Pancreas (tissue), 10 donors: ENCODE measurements around the gene ASB3. TPM values are rescaled to one million over a fixed set of nuclear protein-coding genes. Genes with fewer than 3 reads are reported as not detected.

Source experiments
- ATAC-seq, 4 donors: fragments of 200-7000 bp; cut with Tn5 transposase; one replicate each; pipeline versions ENCODE4 v1.8.0 to v1.9.1; 2020; ENCODE audit warnings: mild to moderate bottlenecking in 4 of 4, moderate library complexity in 4 of 4
- DNase-seq, 6 donors: peaks; one replicate each; pipeline ENCODE4 v3.0.0-alpha.2; 2020
- FAIRE-seq: peaks from 2 replicates; lab custom pipeline; 2012; peaks lifted over from hg19 to GRCh38; lab: Jason Lieb, UNC
- H3K27ac ChIP-seq, 4 donors: fragments of 200-600 bp; sonication (generic); 1 replicate in 3 of 4; 2 replicates in 1 of 4; pipeline versions ENCODE4 v1.5.0 to v1.8.0; 2020
- H3K27me3 ChIP-seq, 4 donors: fragments of 200-600 bp; one replicate each; pipeline ENCODE4 v1.8.0; 2021
- H3K36me3 ChIP-seq, 3 donors: fragments of 200-600 bp; sonication (generic) in 1 of 3; one replicate each; pipeline versions ENCODE4 v1.5.0 to v1.8.0; 2020 to 2021
- H3K4me1 ChIP-seq, 3 donors: fragments of 200-600 bp; one replicate each; pipeline ENCODE4 v1.8.0; 2021
- H3K4me3 ChIP-seq, 4 donors: fragments of 200-600 bp; sonication (generic) in 2 of 4; one replicate each; pipeline versions ENCODE4 v1.5.0 to v1.8.0; 2020 to 2021
- H3K9me3 ChIP-seq, 4 donors: fragments of 200-600 bp; one replicate each; pipeline ENCODE4 v1.8.0; 2021
- WGBS, 2 donors: extraction: QIAGEN DNeasy Blood & Tissue Kit; methylation state at CpG; one replicate each; pipeline ENCODE4 v1.1.7; 2013; 5-methylcytosine and 5-hydroxymethylcytosine counted together
- intact Hi-C, 3 donors: fragments of 100-400 bp; cut with DNase I; formaldehyde crosslinking; loops; one replicate each; pipeline versions ENCODE4 v1.11.1 to v1.14.2; 2022
- polyA plus RNA-seq, 2 donors: library from polyadenylated mRNA; stranded (reverse); fragments of 200-250 nt; gene quantifications; one replicate each; pipeline ENCODE4 v1.2.3, GENCODE V29; 2013
- total RNA-seq, 6 donors: library from RNA; stranded (reverse); fragmentation: NEBNext Ultra II Directional in 4 of 6; extraction: Animal tissue kit (Norgen Biotek cat#: 25700) in 4 of 6; gene quantifications; one replicate each; pipeline versions ENCODE4 v1.2.1 to v1.2.4, GENCODE V29; 2021 to 2023
- TF ChIP-seq, protein P1 (sequence below), 4 donors: fragments of 200-600 bp; sonication (generic) in 3 of 4; IDR thresholded peaks; one replicate each; pipeline versions ENCODE4 v1.5.0 to v1.8.0; 2021; ENCODE audit warnings: antibody characterized with exemption in 4 of 4
- donor health status: healthy with polysubstance abuse.
- donor health status: DM: no; HTN: no; CAD: no; lungs with moderate emphysema.
- donor health status: DM: no; HTN: no; CAD: no.
- donor health status: control.
- donor health status: control.
- donor health status: Bipolar disorder and iron deficiency.
- donor health status: DM: yes; HTN: yes; CAD: no.
- donor health status: DM: no; HTN: no; CAD: no.
- donor health status: DM: no; HTN: no; CAD: no.
- donor health status: DM: yes; HTN: yes; CAD: no.

Gene ASB3
- total and polyA plus RNA-seq, 8 donors, result 4.3 to 10.1 (median 7.2) TPM

DNA sequence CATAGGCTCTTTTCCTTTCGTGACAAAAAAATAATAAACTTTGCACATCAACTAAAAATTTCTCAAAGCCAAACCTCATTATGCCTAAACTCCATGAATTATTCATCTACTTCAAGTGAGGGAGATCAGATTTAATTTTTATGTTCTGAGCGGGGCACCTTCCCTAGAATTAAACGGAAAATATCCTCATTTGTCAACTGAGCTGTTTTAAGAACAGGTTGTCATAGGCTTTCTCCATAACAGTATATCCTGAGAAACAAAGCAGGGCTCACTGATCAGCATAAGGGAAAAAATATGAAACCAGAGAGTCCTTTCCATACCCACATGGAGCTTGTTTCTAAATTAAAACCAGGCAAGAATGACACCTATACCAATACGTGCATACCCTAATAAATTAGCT is 150.6 kb downstream of the ASB3 start:
- no peak for ATAC-seq
- intact Hi-C loops, result no loop called here

GRCh38 chr2:53635694-53636093 is 151.1 kb downstream of the ASB3 start:
- Histone ChIP-seq H3K9me3 (no peaks in the 10 kb centered on the region), H3K27me3 (no peaks in the 10 kb centered on the region), H3K27ac (no peak overlapping the region), H3K4me3 (no peak overlapping the region), H3K36me3 (no peaks in the 10 kb centered on the region), H3K4me1 (no peaks in the 10 kb centered on the region)
- TF ChIP-seq, protein P1, sequence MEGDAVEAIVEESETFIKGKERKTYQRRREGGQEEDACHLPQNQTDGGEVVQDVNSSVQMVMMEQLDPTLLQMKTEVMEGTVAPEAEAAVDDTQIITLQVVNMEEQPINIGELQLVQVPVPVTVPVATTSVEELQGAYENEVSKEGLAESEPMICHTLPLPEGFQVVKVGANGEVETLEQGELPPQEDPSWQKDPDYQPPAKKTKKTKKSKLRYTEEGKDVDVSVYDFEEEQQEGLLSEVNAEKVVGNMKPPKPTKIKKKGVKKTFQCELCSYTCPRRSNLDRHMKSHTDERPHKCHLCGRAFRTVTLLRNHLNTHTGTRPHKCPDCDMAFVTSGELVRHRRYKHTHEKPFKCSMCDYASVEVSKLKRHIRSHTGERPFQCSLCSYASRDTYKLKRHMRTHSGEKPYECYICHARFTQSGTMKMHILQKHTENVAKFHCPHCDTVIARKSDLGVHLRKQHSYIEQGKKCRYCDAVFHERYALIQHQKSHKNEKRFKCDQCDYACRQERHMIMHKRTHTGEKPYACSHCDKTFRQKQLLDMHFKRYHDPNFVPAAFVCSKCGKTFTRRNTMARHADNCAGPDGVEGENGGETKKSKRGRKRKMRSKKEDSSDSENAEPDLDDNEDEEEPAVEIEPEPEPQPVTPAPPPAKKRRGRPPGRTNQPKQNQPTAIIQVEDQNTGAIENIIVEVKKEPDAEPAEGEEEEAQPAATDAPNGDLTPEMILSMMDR (IDR thresholded peaks at IDR 0.05), result no peak
- ATAC-seq (no peak), FAIRE-seq (no peak), DNase-seq (no peak)
- 80 to 83% methylated on average over 3 of the region's 3 CpGs for WGBS, 2 donors
- intact Hi-C loops, result no loop called here

More for the DNA sequence above, 150.6 kb downstream of the ASB3 start:
- Histone ChIP-seq H3K36me3 (no peaks in the 10 kb centered on the region), H3K27me3 (no peaks in the 10 kb centered on the region), H3K4me3 (no peak overlapping the region), H3K4me1 (no peaks in the 10 kb centered on the region), H3K9me3 (no peaks in the 10 kb centered on the region), H3K27ac (no peak overlapping the region)
- no peak for DNase-seq
- 85 to 87% methylated on average over 4 of the region's 4 CpGs for WGBS, 2 donors
- TF ChIP-seq, protein P1 (IDR thresholded peaks at IDR 0.05), result no peak
- no peak for FAIRE-seq

- Histone ChIP-seq H3K27me3 (no peaks in the 10 kb centered on the region), H3K36me3 (no peaks in the 10 kb centered on the region), H3K9me3 (no peaks in the 10 kb centered on the region), H3K4me3 (no peak overlapping the region), H3K4me1 (no peaks in the 10 kb centered on the region), H3K27ac (no peak overlapping the region)
- WGBS, 2 donors, result 51 to 72% methylated on average over 1 of the region's 1 CpG
- no peak for ATAC-seq
- intact Hi-C loops, result no loop called here
- no peak for FAIRE-seq
- DNase-seq, result no peak
- TF ChIP-seq, protein P1 (IDR thresholded peaks at IDR 0.05), result no peak
Observed at GRCh38 chr2:53633441-53633840, 153.3 kb downstream of the ASB3 start.

GRCh38 chr2:53632714-53633113 is 154.0 kb downstream of the ASB3 start:
- Histone ChIP-seq H3K4me3 (no peak overlapping the region), H3K36me3 (no peaks in the 10 kb centered on the region), H3K4me1 (no peaks in the 10 kb centered on the region), H3K9me3 (no peaks in the 10 kb centered on the region), H3K27me3 (no peaks in the 10 kb centered on the region), H3K27ac (no peak overlapping the region)
- TF ChIP-seq, protein P1 (IDR thresholded peaks at IDR 0.05), result no peak
- no peak for FAIRE-seq
- 71 to 91% methylated on average over 1 of the region's 1 CpG for WGBS, 2 donors
- DNase-seq, result no peak
- no peak for ATAC-seq
- intact Hi-C loops, result no loop called here

GRCh38 chr2:53632126-53632460 is 154.7 kb downstream of the ASB3 start:
- H3K36me3 ChIP-seq, result no peaks in the 10 kb centered on the region
- H3K9me3 ChIP-seq, result no peaks in the 10 kb centered on the region
- no peak overlapping the region for H3K4me3 ChIP-seq
- ATAC-seq, result no peak
- DNase-seq, result no peak
- H3K4me1 ChIP-seq, result no peaks in the 10 kb centered on the region
- FAIRE-seq, result no peak
- intact Hi-C loops, result no loop called here
- H3K27ac ChIP-seq, result no peak overlapping the region
- WGBS, 2 donors, result 87% methylated on average over 4 of the region's 4 CpGs
- no peaks in the 10 kb centered on the region for H3K27me3 ChIP-seq
- TF ChIP-seq, protein P1 (IDR thresholded peaks at IDR 0.05), result no peak
